IPS-NIHi7 (cell line): ENCODE results near the gene VAPB.
"Not testable (repeated sequence)": the region's sequence is repeated elsewhere in the genome, so short reads cannot be mapped to it uniquely, and the experiment has no call there.

Source experiments
- DNase-seq: peaks from one replicate; pipeline ENCODE4 v3.0.0; 2012; ENCODE audit warnings: mixed read lengths; ENCODE audit errors: extremely low spot score

Gene VAPB

DNA sequence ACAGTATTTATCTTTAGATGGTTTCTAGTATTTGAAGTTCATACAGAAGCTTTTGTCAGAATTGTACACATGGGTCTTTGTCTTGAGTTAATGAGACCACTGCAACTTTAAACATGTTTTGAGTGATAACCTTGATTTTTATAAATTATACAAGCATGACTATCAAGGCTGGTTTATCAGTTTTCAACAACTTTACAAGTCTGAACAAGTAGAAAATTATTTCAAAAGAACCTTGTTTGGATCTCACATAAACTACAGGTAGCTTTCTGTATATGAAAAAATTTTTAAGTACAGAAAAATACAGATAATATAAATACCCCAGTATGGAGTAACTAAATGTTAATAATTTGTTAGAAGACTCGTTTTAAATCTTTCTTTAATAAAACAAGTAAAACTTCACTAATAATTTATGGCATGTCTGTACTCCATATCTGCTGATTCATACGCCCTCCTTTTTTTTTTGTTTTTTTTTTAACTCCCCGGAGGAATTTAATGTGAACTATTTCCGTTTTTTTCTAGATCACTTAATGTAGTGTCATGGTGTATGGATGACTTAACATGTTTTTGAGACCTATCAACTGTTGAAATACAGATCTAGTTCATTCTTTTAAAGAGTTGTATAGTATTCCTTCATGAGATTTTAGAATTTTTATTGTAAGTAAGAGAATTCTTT, 18.3 kb downstream of the VAPB start:
- no peak for DNase-seq

DNA sequence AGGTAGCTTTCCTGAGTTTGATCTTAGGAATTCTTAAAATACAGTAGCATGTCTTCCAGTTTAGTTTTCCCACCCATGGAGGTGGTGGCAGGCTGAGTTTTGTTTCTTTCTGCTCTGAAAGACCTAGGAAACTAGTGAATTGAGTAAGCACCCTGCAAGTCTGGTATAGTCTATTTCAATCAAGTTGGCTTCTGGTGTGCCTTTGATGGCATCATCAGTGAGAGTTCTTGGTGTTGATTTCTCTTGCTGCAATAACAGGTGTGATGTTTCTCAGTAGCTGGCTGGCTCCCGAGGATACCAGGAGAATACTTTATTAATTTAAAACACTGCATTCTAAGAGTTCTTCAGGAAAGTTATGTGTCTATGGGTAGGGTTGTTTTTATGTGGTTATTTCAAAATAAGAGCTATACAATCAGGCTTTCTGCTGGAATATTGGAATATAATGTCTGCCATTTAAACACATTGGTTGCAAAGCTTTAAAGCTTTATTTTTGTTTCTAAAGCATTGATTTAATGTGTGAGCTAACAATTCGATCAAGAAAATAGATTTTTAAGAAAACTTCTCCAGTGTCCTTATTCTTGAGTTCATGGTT, 19.0 kb downstream of the VAPB start:
- DNase-seq, result no peak

DNA sequence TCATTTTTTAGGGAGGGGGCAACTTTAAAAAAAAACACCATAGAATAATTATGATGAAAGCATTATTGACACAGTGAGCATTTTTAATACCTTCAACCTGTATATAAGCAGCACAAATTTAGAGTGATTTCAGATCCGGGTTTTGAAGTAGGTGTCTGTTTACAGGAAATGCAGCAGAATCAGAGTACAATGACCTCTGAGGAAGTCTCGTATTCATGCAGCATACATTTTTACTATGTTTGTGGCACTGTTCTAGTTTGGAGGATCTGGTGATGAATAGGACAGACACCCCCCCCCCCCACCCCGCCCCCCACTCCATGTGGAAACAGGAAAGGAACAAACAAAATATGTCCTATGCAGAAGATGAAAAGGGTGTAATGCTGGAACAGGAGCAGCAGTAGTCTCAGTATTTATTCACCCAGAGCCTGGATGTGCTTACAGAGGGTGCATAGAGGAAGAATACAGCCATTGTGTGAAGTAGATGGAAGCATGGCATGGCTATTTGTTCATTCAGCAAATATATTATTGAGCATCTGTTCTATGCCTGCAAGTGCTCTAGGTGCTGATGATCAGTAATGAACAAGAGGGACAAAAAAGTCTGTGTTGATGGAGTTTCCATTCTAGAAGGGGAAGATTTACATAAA, 19.7 kb downstream of the VAPB start:
- DNase-seq, result no peak

DNA sequence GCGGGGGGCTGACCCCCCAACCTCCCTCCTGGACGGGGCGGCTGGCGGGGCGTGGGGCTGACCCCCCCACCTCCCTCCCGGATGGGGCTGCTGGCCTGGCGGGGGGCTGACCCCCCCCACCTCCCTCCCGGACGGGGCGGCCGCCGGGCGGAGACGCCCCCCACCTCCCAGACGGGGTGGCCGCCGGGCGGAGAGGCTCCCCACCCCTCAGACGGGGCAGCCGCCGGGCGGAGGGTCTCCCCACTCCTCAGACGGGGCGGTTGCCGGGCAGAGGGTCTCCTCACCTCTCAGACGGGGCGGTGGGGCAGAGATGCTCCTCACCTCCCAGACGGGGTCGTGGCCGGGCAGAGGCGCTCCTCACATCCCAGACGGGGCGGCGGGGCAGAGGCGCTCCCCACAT, 25.2 kb downstream of the VAPB start:
- DNase-seq, result not testable (repeated sequence)

DNA sequence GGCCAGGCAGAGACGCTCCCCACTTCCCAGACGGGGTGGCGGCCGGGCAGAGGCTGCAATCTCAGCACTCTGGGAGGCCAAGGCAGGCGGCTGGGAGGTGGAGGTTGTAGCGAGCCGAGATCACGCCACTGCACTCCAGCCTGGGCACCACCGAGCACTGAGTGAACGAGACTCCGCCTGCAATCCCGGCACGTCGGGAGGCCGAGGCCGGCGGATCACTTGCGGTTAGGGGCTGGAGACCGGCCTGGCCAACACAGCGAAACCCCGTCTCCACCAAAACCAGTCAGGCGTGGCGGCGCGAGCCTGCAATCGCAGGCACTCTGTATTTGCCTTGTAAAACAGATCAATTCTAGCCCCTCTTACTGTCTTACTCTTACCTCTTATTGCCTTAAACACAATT, 25.8 kb downstream of the VAPB start:
- not testable (repeated sequence) for DNase-seq

DNA sequence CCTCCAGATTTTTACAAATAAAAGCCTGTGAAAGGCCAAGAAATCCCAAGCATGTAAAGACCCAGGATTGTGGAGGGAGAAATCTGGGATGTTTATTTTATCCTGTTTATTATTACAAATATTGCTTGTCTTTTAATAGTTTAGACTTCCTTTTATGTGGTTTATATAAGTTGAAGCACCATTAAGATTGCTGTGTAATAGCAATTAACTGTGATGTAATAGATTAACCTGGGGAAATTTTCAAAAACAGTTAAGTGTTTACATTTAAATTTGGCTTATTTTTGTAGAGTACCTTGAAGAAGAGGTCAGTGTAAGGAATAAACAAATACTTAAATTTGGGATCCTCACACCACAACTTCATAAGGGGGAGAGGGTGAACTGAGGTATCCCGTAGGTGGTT, 27.0 kb downstream of the VAPB start:
- no peak for DNase-seq

DNA sequence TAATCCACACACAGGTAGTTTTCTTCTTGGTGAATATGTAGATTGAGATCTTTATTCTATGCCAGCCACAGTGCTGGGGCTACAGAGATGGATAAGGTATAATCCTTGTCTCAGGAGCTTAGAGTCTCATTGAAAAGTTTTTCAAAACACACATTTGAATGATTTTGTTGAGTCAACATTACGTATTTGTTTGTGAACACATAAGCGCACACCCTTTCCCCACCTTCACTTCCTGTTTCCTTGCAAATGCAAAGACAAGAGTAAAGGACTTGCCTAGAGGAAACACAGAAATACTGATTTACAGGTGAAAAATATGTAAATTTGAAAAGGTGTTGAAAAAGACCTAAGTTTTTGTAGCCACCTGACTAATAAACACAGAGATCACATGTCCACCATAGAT, 27.8 kb downstream of the VAPB start:
- DNase-seq, result no peak

DNA sequence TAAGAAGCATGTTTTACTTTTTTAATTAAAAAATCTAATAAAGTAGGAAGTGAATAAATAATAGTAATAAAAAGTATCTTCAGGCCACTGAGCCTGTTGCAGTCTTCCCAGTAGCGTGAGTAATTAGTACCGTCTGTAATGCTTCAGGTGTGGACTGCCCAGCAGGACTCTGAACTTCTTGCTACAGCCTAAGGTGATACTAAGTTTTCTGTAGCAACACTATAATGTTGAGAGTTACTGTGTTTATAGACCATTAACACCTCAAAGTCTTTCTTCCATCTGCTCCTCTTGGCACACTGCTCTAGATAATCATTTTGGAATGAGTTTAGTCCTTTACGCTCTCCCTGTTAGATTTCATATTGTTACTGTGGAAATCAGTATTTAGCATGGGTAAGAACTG, 28.4 kb downstream of the VAPB start:
- no peak for DNase-seq

DNA sequence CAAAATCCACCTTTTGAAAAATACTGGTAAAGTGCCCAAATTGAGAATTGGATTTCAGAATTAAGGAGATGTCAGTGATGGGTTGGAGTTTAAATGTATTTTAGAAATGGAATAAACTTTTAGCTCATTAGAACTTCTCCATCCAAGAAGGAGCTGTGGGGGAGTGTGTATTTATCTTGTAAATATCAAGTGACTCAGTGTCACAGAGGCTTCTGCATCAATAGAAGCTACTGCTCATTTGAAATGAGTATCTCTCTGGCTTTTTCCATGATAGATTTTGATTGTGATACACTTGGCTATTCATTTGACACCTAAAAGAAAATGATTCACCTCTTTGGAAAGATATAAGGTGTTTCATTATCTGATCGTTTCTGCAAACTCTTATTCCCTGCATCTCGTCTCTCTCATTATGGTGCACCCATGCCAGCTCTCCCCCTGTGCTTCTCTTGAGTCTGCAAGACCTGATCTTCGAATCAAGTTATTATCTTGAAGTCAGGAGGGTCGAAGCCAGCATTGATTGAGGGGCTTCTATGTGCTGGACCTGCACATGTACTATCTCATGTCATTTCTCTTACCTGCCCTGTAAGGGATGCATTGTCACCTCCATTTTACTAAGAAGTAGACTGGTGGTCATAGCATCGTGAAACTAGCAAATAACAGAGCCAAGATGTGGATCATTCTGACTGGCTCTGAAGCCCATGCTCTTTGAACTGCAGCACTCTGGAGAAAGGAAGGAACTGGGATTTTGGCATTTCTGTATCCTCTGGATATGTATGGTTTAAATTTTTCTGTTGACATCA, 30.1 kb downstream of the VAPB start:
- DNase-seq, result no peak

DNA sequence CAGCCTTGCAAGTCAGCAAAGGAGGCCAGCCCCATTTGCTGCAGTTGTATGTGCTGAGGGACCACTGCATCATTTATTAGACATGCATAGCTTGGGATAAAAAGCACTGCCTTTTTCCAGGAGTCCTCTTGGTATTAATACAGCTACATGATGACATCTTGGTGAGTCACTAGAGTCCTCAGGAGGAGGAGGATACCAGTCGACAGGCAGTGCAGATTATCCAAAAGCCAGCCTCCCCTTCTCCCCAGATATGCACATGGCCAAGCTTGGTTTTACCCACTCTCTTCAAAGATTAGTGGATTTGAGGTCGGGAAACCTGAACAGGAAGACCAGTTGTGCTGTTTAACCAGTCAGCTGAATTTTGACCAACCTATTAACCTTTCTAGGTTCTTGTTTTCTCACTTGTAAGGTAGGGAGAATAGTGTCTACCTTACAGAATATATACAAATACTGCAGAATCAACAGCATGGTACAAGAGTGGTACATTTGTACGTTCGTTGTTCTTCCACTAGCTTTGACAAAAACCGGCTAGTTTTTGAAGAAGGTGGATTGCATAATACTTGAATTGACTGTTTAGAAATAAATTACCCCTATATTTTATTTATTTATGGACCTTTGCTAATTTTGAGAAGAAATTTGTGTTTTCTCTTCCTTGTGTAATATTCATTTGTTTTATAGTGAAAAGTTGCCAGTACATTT, 31.9 kb downstream of the VAPB start:
- DNase-seq, result no peak

DNA sequence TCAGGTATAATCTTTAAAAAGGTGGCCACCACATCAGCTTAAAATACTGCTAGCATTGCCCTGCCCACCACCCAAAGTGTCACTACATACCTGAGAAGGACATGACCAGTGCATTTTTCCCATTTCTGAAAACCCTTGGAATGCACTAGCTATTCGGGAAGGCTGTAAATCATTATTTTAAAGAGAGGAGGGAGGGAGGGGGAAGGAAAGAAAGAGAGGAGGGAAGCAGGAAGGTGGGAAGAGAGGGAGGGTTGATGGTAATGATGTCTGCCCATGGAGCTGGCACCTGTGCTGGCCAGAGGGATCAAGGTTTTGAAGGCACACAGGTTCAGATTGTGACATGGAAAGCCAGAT, 32.4 kb downstream of the VAPB start:
- DNase-seq, result no peak

DNA sequence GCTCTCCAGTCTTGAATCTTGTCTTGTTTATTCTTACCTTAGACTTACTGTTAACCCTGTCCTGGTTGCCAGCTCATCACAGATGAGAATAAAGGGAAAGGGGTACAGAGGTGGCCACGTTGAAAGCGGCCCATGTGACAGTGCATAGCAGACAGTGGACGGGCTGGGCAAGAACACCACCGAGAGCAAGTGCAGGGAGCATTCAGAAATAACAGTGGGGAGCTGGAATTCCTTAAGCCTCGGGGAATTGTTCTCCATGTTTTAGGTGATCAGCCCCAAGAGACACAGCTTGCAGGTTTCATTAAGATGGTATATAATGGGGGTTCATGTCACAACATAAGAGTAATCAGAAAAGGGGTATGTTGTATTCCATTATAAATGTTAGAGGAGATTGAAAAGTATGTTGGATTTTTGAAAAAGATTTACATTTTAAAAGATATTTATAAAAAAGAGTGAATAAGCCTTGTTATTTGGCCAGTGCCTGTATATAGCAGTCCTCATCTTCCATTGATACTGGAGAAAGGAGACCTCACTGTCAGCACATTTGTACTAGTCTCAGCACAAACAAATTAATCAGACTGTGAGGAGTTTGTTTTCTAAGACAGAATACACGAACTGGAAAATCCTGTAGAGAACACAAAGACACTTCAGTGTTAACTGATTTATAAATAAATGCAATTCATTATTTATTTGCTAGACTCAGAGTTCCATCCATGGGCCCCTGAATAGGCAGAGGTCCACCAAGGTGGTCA, 35.4 kb downstream of the VAPB start:
- peak; percentile 29 for DNase-seq

DNA sequence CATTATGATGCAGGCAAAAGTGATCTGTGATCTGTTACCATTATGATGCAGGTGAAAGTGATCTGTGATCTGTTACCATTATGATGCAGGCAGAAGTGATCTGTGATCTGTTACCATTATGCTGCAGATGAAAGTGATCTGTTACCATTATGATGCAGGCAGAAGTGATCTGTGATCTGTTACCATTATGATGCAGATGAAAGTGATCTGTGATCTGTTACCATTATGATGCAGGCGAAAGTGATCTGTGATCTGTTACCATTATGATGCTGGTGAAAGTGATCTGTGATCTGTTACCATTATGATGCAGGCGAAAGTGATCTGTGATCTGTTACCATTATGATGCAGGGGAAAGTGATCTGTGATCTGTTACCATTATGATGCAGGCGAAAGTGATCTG, 38.5 kb downstream of the VAPB start:
- not testable (repeated sequence) for DNase-seq

DNA sequence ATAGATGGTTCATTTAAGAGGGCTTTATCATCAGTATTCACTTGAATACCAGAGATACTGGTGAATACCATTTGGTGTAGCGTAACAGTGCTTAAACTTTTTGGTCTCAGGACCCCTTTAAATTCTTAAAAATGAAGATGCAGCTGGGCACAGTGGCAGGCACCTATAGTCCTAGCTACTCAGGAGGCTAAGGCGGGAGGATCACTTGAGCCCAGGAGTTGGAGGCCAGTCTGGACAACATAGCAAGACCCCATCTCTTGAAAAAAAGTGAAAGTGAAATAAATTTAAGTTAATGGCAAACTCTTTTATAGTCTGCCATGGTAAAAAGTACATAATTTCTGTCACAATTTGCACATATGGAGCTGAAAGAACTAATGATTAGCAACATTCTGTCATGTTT, 39.3 kb downstream of the VAPB start:
- DNase-seq, result no peak

DNA sequence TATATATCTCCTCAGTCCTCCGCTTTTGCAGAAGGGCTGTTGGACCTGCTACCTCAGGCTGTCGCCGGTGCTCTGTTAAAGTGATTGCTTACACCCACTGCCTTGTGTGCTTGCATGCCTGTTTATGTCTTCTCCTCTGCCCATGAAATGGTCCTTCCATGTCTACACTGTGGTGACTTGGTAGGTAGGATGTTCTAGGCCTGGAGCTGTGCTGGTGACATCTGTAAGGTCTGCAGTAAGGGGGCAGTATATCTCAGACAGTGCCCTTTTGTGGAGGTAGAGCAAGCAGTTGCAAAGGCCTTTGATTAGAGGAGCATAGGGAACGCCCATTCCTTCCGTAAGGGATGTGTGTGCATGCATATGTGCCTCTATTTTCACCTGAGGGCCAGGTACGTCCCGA, 40.3 kb downstream of the VAPB start:
- no peak for DNase-seq

DNA sequence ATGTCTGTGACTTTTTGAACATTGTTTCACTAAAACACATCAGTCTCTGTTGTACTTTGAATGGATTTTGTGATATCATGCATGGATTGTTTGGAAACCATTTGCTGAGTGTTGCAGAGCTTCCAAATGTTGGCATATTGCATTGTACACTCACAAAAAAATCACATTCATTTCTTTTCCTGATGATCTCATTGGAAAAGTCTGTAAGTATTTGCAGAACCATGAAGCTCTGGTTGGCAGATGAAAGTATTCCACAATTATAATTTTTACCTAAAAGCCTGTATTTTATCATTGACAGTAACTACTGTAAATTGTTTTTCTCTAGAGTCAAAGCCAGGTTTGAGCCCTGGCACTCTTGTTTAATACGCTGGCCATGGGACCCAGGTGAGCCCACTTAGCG, 42.1 kb downstream of the VAPB start:
- no peak for DNase-seq

DNA sequence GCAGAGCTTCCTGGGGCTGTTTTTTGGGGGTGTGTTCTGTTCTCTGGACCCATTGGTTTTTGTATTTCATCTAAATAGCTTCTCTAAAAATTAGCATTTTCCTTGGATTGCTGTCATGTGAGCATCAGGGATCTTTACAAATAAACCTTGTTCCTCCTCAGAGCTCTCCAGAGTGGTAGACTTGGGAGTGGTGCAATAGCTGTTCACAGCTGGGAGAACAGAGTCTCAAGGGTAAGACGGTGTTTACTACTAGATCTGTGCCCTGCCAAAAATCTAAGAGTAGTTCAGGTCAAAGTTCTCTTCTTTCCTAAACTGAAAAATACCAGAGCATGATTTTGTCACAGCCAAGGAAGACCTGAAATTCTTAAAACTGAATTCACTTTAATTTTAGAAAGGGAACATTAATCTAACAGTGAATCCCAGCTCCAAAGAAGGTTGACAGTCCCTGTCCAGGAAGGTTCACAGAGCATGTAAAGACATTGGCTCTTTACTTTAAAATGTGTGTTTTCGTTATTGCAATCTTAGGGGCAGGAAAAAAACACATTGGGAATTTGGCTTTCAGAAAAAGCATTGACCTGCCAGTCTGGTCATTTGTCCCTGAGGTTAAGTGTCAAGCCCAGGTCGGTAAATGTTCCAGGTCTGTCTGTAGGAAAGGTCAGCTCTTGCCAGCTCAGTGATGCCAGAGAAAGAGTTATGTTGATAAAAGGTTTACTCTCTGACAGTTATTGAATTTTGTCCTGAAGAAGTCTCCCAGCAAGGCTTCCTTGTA, 43.3 kb downstream of the VAPB start:
- DNase-seq, result no peak

DNA sequence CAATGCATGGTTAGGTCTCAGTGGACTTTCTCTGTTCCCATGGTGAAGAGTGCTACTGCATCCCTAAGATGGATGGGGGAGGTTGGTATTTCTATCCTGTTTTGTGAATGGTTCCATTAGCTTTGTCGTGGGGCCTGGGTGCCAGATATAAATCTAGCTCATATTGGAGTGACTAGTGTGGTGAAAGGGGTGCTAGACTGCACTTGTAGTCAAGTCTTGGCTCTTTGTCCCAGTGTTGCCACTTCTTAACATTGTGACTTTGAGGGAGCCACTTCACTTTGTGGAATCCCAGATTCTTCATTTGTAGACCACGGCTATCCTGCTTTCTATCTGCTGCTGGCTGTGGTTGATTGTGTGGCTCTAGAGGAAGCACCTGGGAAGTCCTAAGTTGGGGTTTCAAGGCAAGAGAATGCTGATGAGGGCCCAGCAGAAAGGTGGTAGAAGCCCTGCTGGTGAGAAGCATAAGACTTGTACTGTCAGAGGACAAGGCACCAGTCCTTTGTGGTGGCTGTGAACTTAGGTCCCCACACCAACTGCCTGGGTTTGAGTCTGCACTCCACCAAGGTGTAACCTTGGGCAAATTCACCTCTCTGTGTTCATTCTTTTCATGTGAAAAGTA, 44.1 kb downstream of the VAPB start:
- DNase-seq, result no peak

DNA sequence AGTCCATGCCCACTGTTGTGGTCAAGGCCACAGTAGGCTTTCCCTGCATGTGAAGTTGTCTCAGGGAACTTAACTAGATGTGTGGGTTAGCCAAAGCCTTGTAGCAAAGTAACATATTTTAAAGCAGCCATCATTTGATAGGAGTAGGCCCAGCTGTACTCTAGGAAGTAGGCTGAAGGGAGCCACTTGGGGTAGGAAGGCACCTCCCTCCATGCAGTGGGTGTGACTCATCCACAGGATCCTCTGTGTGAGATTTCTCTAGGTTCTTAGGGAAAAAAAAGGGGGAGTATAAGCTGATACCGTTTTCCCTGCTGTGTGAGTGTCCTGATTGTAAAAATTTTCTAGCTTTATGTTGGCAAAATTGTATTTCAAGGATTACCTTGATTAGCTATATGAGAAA, 44.7 kb downstream of the VAPB start:
- no peak for DNase-seq

DNA sequence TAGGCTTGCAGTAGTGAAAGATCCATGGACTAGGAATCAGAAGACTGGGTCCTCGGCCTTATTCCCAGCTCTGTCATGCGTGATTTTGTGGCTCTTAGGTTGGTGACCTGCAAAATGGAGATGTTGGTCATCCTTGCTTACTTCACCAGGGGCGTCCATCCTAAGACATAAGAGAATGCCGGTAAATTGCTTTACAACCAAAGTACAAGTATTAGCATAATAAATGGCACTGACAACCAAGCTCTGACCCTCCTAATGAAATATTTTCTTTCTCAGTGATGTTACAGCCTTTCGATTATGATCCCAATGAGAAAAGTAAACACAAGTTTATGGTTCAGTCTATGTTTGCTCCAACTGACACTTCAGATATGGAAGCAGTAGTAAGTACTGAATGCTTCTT, 45.3 kb downstream of the VAPB start:
- DNase-seq, result no peak
